Activated B cell treated with CpG ODN at 0.5 μM for 24 hours (primary cell): ENCODE data around the gene PRRT1B. TPM values are rescaled to one million over a fixed set of nuclear protein-coding genes. Genes with fewer than 3 reads are reported as not detected.
A peak's percentile ranks its signal among the peaks of the same experiment; 100 is the strongest.

Experiments
- ATAC-seq: fragments of 200-7000 bp; cut with Tn5 transposase; one replicate; pipeline ENCODE4 v1.10.0; 2021; ENCODE audit warnings: low read depth, mild to moderate bottlenecking, moderate library complexity
- CTCF ChIA-PET: fragments of 350-600 bp; sonication (Branson Sonifier 250); formaldehyde crosslinking; loops from one replicate; lab custom pipeline; 2021; ENCODE audit warnings: antibody characterized with exemption; lab: Charles Lee
- POLR2A ChIA-PET: fragments of 350-600 bp; sonication (Branson Sonifier 250); formaldehyde crosslinking; loops from one replicate; lab custom pipeline; 2021; ENCODE audit warnings: antibody characterized with exemption; lab: Charles Lee
- DNase-seq: peaks from one replicate; pipeline ENCODE4 v3.0.0; 2022
- H3K27ac Mint-ChIP-seq: one replicate; pipeline ENCODE4 v1.8.0; 2020; ENCODE audit warnings: mixed read lengths
- H3K27me3 Mint-ChIP-seq: one replicate; pipeline ENCODE4 v1.8.0; 2021; ENCODE audit warnings: mixed read lengths
- H3K36me3 Mint-ChIP-seq: one replicate; pipeline ENCODE4 v1.8.0; 2021; ENCODE audit warnings: low read depth, mixed read lengths
- H3K4me1 Mint-ChIP-seq: one replicate; pipeline ENCODE4 v1.8.0; 2021; ENCODE audit warnings: mixed read lengths
- H3K4me3 Mint-ChIP-seq: one replicate; pipeline ENCODE4 v1.8.0; 2020; ENCODE audit warnings: mild to moderate bottlenecking, mixed read lengths
- H3K9me3 Mint-ChIP-seq: one replicate; pipeline ENCODE4 v1.8.0; 2020; ENCODE audit warnings: mixed read lengths
- intact Hi-C: fragments of 100-400 bp; cut with micrococcal nuclease; formaldehyde crosslinking; loops from one replicate; pipeline ENCODE4 v1.15.1; 2024
- total RNA-seq: library from RNA; stranded (reverse); gene quantifications from 2 replicates; pipeline ENCODE4 v1.2.3, GENCODE V29; 2022
- TF ChIP-seq, protein P1 (sequence below): fragments of 200-600 bp; IDR thresholded peaks from one replicate; pipeline ENCODE4 v1.8.0; 2022; ENCODE audit warnings: antibody characterized with exemption, mild to moderate bottlenecking

Gene PRRT1B
- total RNA-seq, 1 donor from 2014 or later = not detected

DNA sequence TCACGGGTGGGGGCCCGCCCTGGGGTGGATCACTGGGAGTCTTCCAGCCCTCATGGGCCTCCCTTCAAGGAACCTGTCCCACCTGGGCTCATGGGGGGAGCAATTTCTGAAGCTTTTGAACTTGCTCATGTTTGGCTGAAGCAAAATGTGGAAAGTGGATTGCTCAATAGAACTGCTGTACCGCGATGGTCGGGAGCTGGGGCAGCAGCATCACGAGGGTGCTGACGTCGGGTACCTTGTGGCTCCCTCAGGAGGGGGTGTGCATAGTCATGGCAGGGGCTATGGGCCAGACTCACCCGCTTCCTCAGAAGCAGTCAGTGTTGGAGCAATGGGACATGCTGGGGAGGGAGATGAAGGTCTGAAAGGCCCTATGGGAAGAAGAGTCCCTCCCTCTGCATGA lies 57.9 kb downstream of the PRRT1B start:
- no peaks in the 10 kb centered on the region for H3K4me1 Mint-ChIP-seq
- CTCF ChIA-PET = no interaction called here
- H3K27me3 Mint-ChIP-seq = no peaks in the 10 kb centered on the region
- H3K36me3 Mint-ChIP-seq = peaks cover 93% of the 10 kb centered on the region
- no peak for DNase-seq
- no peak overlapping the region for H3K27ac Mint-ChIP-seq
- no peak for ATAC-seq
- TF ChIP-seq, protein P1, sequence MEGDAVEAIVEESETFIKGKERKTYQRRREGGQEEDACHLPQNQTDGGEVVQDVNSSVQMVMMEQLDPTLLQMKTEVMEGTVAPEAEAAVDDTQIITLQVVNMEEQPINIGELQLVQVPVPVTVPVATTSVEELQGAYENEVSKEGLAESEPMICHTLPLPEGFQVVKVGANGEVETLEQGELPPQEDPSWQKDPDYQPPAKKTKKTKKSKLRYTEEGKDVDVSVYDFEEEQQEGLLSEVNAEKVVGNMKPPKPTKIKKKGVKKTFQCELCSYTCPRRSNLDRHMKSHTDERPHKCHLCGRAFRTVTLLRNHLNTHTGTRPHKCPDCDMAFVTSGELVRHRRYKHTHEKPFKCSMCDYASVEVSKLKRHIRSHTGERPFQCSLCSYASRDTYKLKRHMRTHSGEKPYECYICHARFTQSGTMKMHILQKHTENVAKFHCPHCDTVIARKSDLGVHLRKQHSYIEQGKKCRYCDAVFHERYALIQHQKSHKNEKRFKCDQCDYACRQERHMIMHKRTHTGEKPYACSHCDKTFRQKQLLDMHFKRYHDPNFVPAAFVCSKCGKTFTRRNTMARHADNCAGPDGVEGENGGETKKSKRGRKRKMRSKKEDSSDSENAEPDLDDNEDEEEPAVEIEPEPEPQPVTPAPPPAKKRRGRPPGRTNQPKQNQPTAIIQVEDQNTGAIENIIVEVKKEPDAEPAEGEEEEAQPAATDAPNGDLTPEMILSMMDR = no peak
- intact Hi-C loops = no loop called here
- no peaks in the 10 kb centered on the region for H3K9me3 Mint-ChIP-seq
- POLR2A ChIA-PET = interaction anchor here (0.8 kb wide), 2 partner anchors 22 to 141 kb away, joined by 3 read pairs; no protein-coding TSS in a partner anchor
- no peak overlapping the region for H3K4me3 Mint-ChIP-seq

GRCh38 chr9:131603711-131604439 lies 58.6 kb downstream of the PRRT1B start:
- Mint-ChIP-seq H3K27me3 (no peaks in the 10 kb centered on the region), H3K4me1 (no peaks in the 10 kb centered on the region), H3K27ac (no peak overlapping the region), H3K36me3 (peaks cover 95% of the 10 kb centered on the region), H3K9me3 (no peaks in the 10 kb centered on the region), H3K4me3 (no peak overlapping the region)
- DNase-seq = no peak
- TF ChIP-seq, protein P1 = no peak
- POLR2A ChIA-PET = interaction anchor here (0.8 kb wide), 1 partner anchor 21 kb away, joined by 3 read pairs; no protein-coding TSS in a partner anchor
- intact Hi-C loops = no loop called here
- CTCF ChIA-PET = interaction anchor here (1.0 kb wide), 1 partner anchor 12 kb away, joined by 5 read pairs; no protein-coding TSS in a partner anchor
- no peak for ATAC-seq

- ATAC-seq (no peak), DNase-seq (no peak)
- H3K4me1 Mint-ChIP-seq = no peaks in the 10 kb centered on the region
- CTCF ChIA-PET = interaction anchor here (0.9 to 1.1 kb wide), 2 partner anchors 51 to 135 kb away, joined by 3 read pairs; no protein-coding TSS in a partner anchor
- POLR2A ChIA-PET = interaction anchor here (0.7 to 1.2 kb wide), 3 partner anchors 22 to 131 kb away, joined by 3 to 4 read pairs (median 3); no protein-coding TSS in a partner anchor
- H3K27me3 Mint-ChIP-seq = no peaks in the 10 kb centered on the region
- no peaks in the 10 kb centered on the region for H3K9me3 Mint-ChIP-seq
- TF ChIP-seq, protein P1 = no peak
- no peak overlapping the region for H3K4me3 Mint-ChIP-seq
- H3K27ac Mint-ChIP-seq = no peak overlapping the region
- H3K36me3 Mint-ChIP-seq = peaks cover 97% of the 10 kb centered on the region
- intact Hi-C loops = no loop called here
These were observed 60.7 kb downstream of the PRRT1B start for GRCh38 chr9:131605770-131606590.

DNA sequence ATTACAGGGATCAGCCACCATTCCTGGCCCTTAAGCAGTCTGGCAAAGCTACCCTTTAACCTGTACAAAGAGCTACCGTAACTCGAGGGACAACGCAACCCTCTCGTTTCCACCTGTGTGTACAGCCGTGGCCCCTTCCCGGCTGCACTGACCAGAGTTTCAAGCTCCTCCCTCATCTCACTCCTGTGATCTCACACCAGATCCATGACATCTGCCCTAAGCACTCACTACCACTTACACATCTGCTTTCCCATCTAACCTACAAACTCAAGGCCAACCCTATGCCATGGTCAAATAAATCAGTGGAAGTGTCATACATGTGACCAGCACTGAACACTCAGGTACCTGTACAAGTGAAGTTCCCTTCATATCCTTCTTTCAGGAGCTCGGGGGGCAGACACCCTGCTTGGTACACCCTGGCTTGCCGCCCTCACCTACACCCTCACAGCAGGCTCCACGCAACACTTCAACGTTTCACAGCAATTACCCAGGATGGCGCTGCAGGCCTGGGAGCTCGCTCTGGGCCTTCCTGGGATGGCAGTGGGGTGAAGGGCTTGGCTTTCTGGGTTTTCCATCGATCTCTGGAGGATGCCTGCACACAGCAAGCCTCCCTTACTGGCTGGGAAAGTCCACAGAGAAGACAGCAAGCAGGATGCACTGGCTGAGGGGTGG lies 61.7 kb downstream of the PRRT1B start:
- DNase-seq (no peak), ATAC-seq (no peak)
- H3K36me3 Mint-ChIP-seq = peaks cover 95% of the 10 kb centered on the region
- H3K27ac Mint-ChIP-seq = peak overlapping the region; percentile 16
- no peak overlapping the region for H3K4me3 Mint-ChIP-seq
- ChIA-PET CTCF (interaction anchor here (0.9 kb wide), 1 partner anchor 134 kb away, joined by 3 read pairs; no protein-coding TSS in a partner anchor), POLR2A (interaction anchor here (1.1 to 1.2 kb wide), 2 partner anchors 21 to 23 kb away, joined by 3 to 4 read pairs; no protein-coding TSS in a partner anchor)
- TF ChIP-seq, protein P1 = no peak
- intact Hi-C loops = no loop called here
- no peaks in the 10 kb centered on the region for H3K9me3 Mint-ChIP-seq
- no peaks in the 10 kb centered on the region for H3K4me1 Mint-ChIP-seq
- H3K27me3 Mint-ChIP-seq = no peaks in the 10 kb centered on the region
